H1 (cell line): Measurements from ENCODE around the gene HIBADH. TPM values are rescaled to one million over a fixed set of nuclear protein-coding genes. Genes with fewer than 3 reads are reported as not detected.

Experiments used
- CTCF ChIA-PET: fragments of 300-600 bp; sonication (Branson Sonifier 250); formaldehyde crosslinking; loops from one replicate; lab custom pipeline; 2021; ENCODE audit not compliant: partially characterized antibody; lab: Charles Lee
- POLR2A ChIA-PET: fragments of 300-600 bp; sonication (Branson Sonifier 250); formaldehyde crosslinking; loops from one replicate; lab custom pipeline; 2021; ENCODE audit warnings: inconsistent platforms; ENCODE audit not compliant: partially characterized antibody; lab: Charles Lee
- DNase-seq, 2 experiments: peaks; one replicate each; pipeline versions ENCODE4 v3.0.0 to v3.0.0-alpha.2; 2010 to 2022; ENCODE audit warnings: low spot score in 2 of 2, low read depth in 1 of 2, mixed read lengths in 1 of 2
- FAIRE-seq: peaks from 2 replicates; lab custom pipeline; 2011; peaks lifted over from hg19 to GRCh38; lab: Jason Lieb, UNC
- H2AFZ ChIP-seq: 2 replicates; pipeline ENCODE4 v1.8.1; 2012; ENCODE audit warnings: low read length, inconsistent platforms
- H2AK5ac ChIP-seq: 2 replicates; pipeline ENCODE4 v1.6.1; 2013; ENCODE audit warnings: low read depth, low read length
- H2BK120ac ChIP-seq: replicated peaks from 2 replicates; pipeline ENCODE3; 2013; ENCODE audit warnings: low read depth, low read length, inconsistent platforms
- H2BK12ac ChIP-seq: 2 replicates; pipeline ENCODE4 v1.6.1; 2013; ENCODE audit warnings: low read depth, low read length
- H2BK15ac ChIP-seq: 2 replicates; pipeline ENCODE4 v1.6.1; 2013; ENCODE audit warnings: low read length
- H2BK20ac ChIP-seq: 2 replicates; pipeline ENCODE4 v1.6.1; 2013; ENCODE audit warnings: low read length
- H2BK5ac ChIP-seq: 2 replicates; pipeline ENCODE4 v1.6.1; 2013; ENCODE audit warnings: low read depth, low read length
- H3K14ac ChIP-seq: 2 replicates; pipeline ENCODE4 v1.6.1; 2013; ENCODE audit warnings: inconsistent platforms; ENCODE audit not compliant: insufficient read length
- H3K18ac ChIP-seq: 2 replicates; pipeline ENCODE4 v1.6.1; 2013; ENCODE audit warnings: low read length; ENCODE audit errors: extremely low read depth
- H3K23ac ChIP-seq: 2 replicates; pipeline ENCODE4 v1.6.1; 2013; ENCODE audit warnings: inconsistent platforms; ENCODE audit not compliant: insufficient read length
- H3K23me2 ChIP-seq: 2 replicates; pipeline ENCODE4 v1.6.1; 2013; ENCODE audit warnings: low read depth, low read length
- H3K27ac ChIP-seq: 2 replicates; pipeline ENCODE4 v1.6.1; 2011; ENCODE audit warnings: low read depth, low read length, inconsistent platforms
- H3K27me3 ChIP-seq, 4 experiments: replicated peaks in 1 of 4; 1 replicate in 1 of 4; 2 replicates in 3 of 4; pipeline versions ENCODE4 v1.6.1 to v1.8.1; 2011 to 2013; ENCODE audit warnings: low read length in 3 of 4, mild to moderate bottlenecking in 3 of 4, inconsistent platforms in 2 of 4, mixed read lengths in 2 of 4, moderate library complexity in 1 of 4; ENCODE audit not compliant: control insufficient read depth in 3 of 4, insufficient read depth in 3 of 4; ENCODE audit errors: extremely low read depth in 1 of 4
- H3K36me3 ChIP-seq, 4 experiments: 2 replicates each; pipeline versions ENCODE4 v1.6.1 to v1.8.1; 2011 to 2013; ENCODE audit warnings: mild to moderate bottlenecking in 4 of 4, low read length in 3 of 4, moderate library complexity in 2 of 4, control low read depth in 1 of 4, inconsistent platforms in 1 of 4; ENCODE audit not compliant: insufficient read depth in 4 of 4, control insufficient read depth in 2 of 4
- H3K4ac ChIP-seq: replicated peaks from 2 replicates; pipeline ENCODE3; 2013; ENCODE audit warnings: low read length, low read depth, mixed read lengths, inconsistent platforms; ENCODE audit not compliant: insufficient read length
- H3K4me1 ChIP-seq, 4 experiments: replicated peaks in 1 of 4; 1 replicate in 1 of 4; 2 replicates in 3 of 4; pipeline versions ENCODE4 v1.6.1 to v1.8.1; 2011 to 2013; ENCODE audit warnings: low read length in 3 of 4, inconsistent platforms in 2 of 4, mixed read lengths in 1 of 4; ENCODE audit not compliant: insufficient read depth in 4 of 4, control insufficient read depth in 3 of 4
- H3K4me2 ChIP-seq, 2 experiments: 2 replicates each; pipeline versions ENCODE4 v1.6.1 to v1.8.1; 2011 to 2013; ENCODE audit warnings: low read depth in 2 of 2, low read length in 2 of 2, control low read depth in 1 of 2, inconsistent platforms in 1 of 2, mild to moderate bottlenecking in 1 of 2; ENCODE audit not compliant: insufficient read depth in 1 of 2
- H3K4me3 ChIP-seq, 4 experiments: fragments of 200-600, 300-600 bp in 1 of 4; sonication (generic), shearing (Covaris generic), sonication (Bioruptor Twin) in 1 of 4; 2 replicates each; pipeline versions ENCODE4 v1.5.1 to v1.8.1; 2011 to 2016; ENCODE audit warnings: low read length in 4 of 4, low read depth in 3 of 4, control low read depth in 2 of 4, inconsistent platforms in 2 of 4, mild to moderate bottlenecking in 2 of 4, mixed read lengths in 1 of 4, moderate library complexity in 1 of 4; ENCODE audit not compliant: insufficient read depth in 2 of 4; ENCODE audit errors: extremely low read depth in 1 of 4
- H3K56ac ChIP-seq: replicated peaks from 2 replicates; pipeline ENCODE3; 2013; ENCODE audit warnings: low read depth, mild to moderate bottlenecking, mixed read lengths, low read length, inconsistent platforms; ENCODE audit not compliant: insufficient read length
- H3K79me1 ChIP-seq: 2 replicates; pipeline ENCODE4 v1.6.1; 2013; ENCODE audit warnings: low read depth, low read length, control low read depth
- H3K79me2 ChIP-seq, 2 experiments: 2 replicates each; pipeline versions ENCODE4 v1.6.1 to v1.8.1; 2012 to 2013; ENCODE audit warnings: low read length in 2 of 2, mild to moderate bottlenecking in 2 of 2, inconsistent platforms in 1 of 2; ENCODE audit not compliant: insufficient read depth in 2 of 2, control insufficient read depth in 1 of 2
- H3K9ac ChIP-seq, 4 experiments: replicated peaks in 1 of 4; 1 replicate in 1 of 4; 2 replicates in 3 of 4; pipeline versions ENCODE4 v1.6.1 to v1.8.1; 2011 to 2013; ENCODE audit warnings: low read depth in 3 of 4, low read length in 3 of 4, control low read depth in 2 of 4, mild to moderate bottlenecking in 2 of 4, moderate library complexity in 2 of 4, inconsistent platforms in 1 of 4; ENCODE audit errors: extremely low read depth in 1 of 4
- H3K9me3 ChIP-seq, 2 experiments: 2 replicates each; pipeline versions ENCODE4 v1.6.1 to v1.8.1; 2012 to 2013; ENCODE audit warnings: mild to moderate bottlenecking in 2 of 2, moderate library complexity in 2 of 2, control low read depth in 1 of 2, inconsistent platforms in 1 of 2, low read depth in 1 of 2, low read length in 1 of 2, mixed read lengths in 1 of 2; ENCODE audit not compliant: insufficient read depth in 2 of 2
- H4K20me1 ChIP-seq, 2 experiments: replicated peaks in 1 of 2; 2 replicates each; pipeline versions ENCODE3 to v1.8.1; 2011 to 2013; ENCODE audit warnings: inconsistent platforms in 2 of 2, low read length in 2 of 2, mild to moderate bottlenecking in 1 of 2; ENCODE audit not compliant: insufficient read depth in 2 of 2, control insufficient read depth in 1 of 2
- H4K5ac ChIP-seq: 2 replicates; pipeline ENCODE4 v1.6.1; 2013; ENCODE audit warnings: low read length, low read depth, mixed read lengths, inconsistent platforms; ENCODE audit not compliant: insufficient read length
- H4K8ac ChIP-seq: 2 replicates; pipeline ENCODE4 v1.8.0; 2013; ENCODE audit warnings: mild to moderate bottlenecking, moderate library complexity, low read length, inconsistent platforms; ENCODE audit not compliant: insufficient read depth; ENCODE audit errors: extremely low read depth
- H4K91ac ChIP-seq: replicated peaks from 2 replicates; pipeline ENCODE3; 2013; ENCODE audit warnings: low read length, mixed read lengths, inconsistent platforms; ENCODE audit not compliant: insufficient read length
- CREB1 ChIP-seq: IDR thresholded peaks from 2 replicates; pipeline ENCODE4 v1.6.1; 2012; ENCODE audit warnings: inconsistent platforms
- NANOG ChIP-seq: IDR thresholded peaks from 2 replicates; pipeline ENCODE4 v1.6.1; 2011; ENCODE audit warnings: low read length, low read depth, mild to moderate bottlenecking, inconsistent platforms; ENCODE audit not compliant: insufficient read depth, poor library complexity, severe bottlenecking
- POLR2A ChIP-seq, 2 experiments: IDR thresholded peaks; 1 replicate in 1 of 2; 2 replicates in 1 of 2; pipeline ENCODE4 v1.6.1; 2011; ENCODE audit warnings: low read depth in 2 of 2, low read length in 2 of 2, mild to moderate bottlenecking in 2 of 2; ENCODE audit errors: control extremely low read depth in 1 of 2
- RXRA ChIP-seq: IDR thresholded peaks from 2 replicates; pipeline ENCODE4 v1.6.1; 2011; ENCODE audit warnings: low read depth, mild to moderate bottlenecking, low read length, moderate library complexity; ENCODE audit not compliant: insufficient read depth
- SP1 ChIP-seq: IDR thresholded peaks from 2 replicates; pipeline ENCODE4 v1.6.1; 2011; ENCODE audit warnings: low read depth, low read length
- TEAD4 ChIP-seq: IDR thresholded peaks from 2 replicates; pipeline ENCODE4 v1.6.1; 2012; ENCODE audit warnings: low read depth, low read length, inconsistent platforms, mixed read lengths
- USF2 ChIP-seq: IDR thresholded peaks from 2 replicates; pipeline ENCODE4 v1.6.1; 2011; ENCODE audit warnings: low read length, improper control_type of control experiment
- ZNF274 ChIP-seq: IDR thresholded peaks from 2 replicates; pipeline ENCODE4 v1.7.0; 2012; ENCODE audit warnings: low read length, borderline replicate concordance; ENCODE audit errors: extremely low read depth
- WGBS, 2 experiments: shearing (Covaris generic) in 1 of 2; methylation state at CpG; one replicate each; pipeline versions ENCODE4 v1.1.6 to v1.1.7; 2013 to 2015; ENCODE audit warnings: low lambda C conversion rate in 2 of 2, mixed read lengths in 2 of 2, inconsistent platforms in 1 of 2, low coverage in 1 of 2, missing lambda C conversion rate in 1 of 2; ENCODE audit not compliant: insufficient replicate concordance in 2 of 2, insufficient coverage in 1 of 2, insufficient read length in 1 of 2; ENCODE audit errors: extremely low coverage in 1 of 2, missing lambda C conversion rate in 1 of 2; 5-methylcytosine and 5-hydroxymethylcytosine counted together
- polyA plus RNA-seq, 7 experiments: library from polyadenylated mRNA; depleted of rRNA in 3 of 7; stranded (reverse) in 5 of 7; unstranded in 2 of 7; fragments of >200 nt in 5 of 7; fragments of 200-250 nt in 2 of 7; gene quantifications; 1 replicate in 5 of 7; 2 replicates in 1 of 7; 4 replicates in 1 of 7; pipeline versions ENCODE4 v1.2.1 to v1.2.3, GENCODE V29; 2011 to 2013; ENCODE audit warnings: missing spikeins in 2 of 7, mixed read lengths in 2 of 7
- total RNA-seq: library from RNA; stranded (reverse); fragmentation: NEBNext Ultra II Directional; extraction: Animal tissue kit (Norgen Biotek cat#: 25700); gene quantifications from 2 replicates; pipeline ENCODE4 v1.2.1, GENCODE V29; 2021

HIBADH gene
- total and polyA plus RNA-seq, 2 of the 8 experiments (the other 6 are each of a cell fraction or from before 2014, with no cell fraction given), result 30.1 to 39.5 TPM

GRCh38 chr7:27553273-27553672, 109.4 kb downstream of the HIBADH start:
- Histone ChIP-seq H3K4me1 (peaks cover 0 to 8% (median 4%) of the 10 kb centered on the region in 4 experiments; a peak in 2 of 7 replicates), H3K9ac (no peak overlapping the region), H3K18ac (no peak overlapping the region), H3K27me3 (no peaks in the 10 kb centered on the region), H2AFZ (no peak overlapping the region), H3K4ac (no peak overlapping the region), H2BK20ac (no peak overlapping the region), H3K27ac (no peak overlapping the region), H3K36me3 (no peaks in the 10 kb centered on the region), H4K91ac (no peak overlapping the region), H4K20me1 (no peaks in the 10 kb centered on the region), H3K14ac (no peak overlapping the region), H4K8ac (no peak overlapping the region), H3K79me2 (no peaks in the 10 kb centered on the region), H2BK120ac (no peak overlapping the region), H2BK15ac (no peak overlapping the region), H3K9me3 (no peaks in the 10 kb centered on the region), H3K4me3 (no peak overlapping the region), H3K23me2 (no peaks in the 10 kb centered on the region), H2BK12ac (no peak overlapping the region), H3K79me1 (no peaks in the 10 kb centered on the region), H3K23ac (no peak overlapping the region), H4K5ac (no peak overlapping the region), H2BK5ac (no peak overlapping the region), H3K4me2 (no peak overlapping the region), H3K56ac (no peak overlapping the region), H2AK5ac (no peak overlapping the region)
- FAIRE-seq (no peak), DNase-seq (no peak)
- 93% methylated on average over 5 of the region's 5 CpGs; no CpG with 5 or more reads in 1 of the 2 experiments for WGBS, 2 experiments
- CTCF ChIA-PET, result interaction anchor here (0.8 to 1.3 kb wide), 5 partner anchors 34 to 467 kb away, joined by 3 to 5 read pairs (median 3); no protein-coding TSS in a partner anchor
- POLR2A ChIA-PET, result no interaction called here
- no peak for TF ChIP-seq TEAD4
- no peak for TF ChIP-seq RXRA
- no peak for TF ChIP-seq USF2
- TF ChIP-seq POLR2A (IDR thresholded peaks at IDR 0.05; ENCODE audit: control extremely low read depth in 1 of 2, low read depth in 2 of 2, low read length in 2 of 2), result no peak
- TF ChIP-seq SP1, result no peak
- TF ChIP-seq CREB1, result no peak
- TF ChIP-seq ZNF274, result no peak
- no peak for TF ChIP-seq NANOG
